Measurements from ENCODE around the gene HEPACAM. TPM values are rescaled to one million over a fixed set of nuclear protein-coding genes. Genes with fewer than 3 reads are reported as not detected.
A peak's percentile ranks its signal among the peaks of the same experiment; 100 is the strongest.

HEPACAM gene
- total RNA-seq, 2 experiments from 2014 or later = not detected

DNA sequence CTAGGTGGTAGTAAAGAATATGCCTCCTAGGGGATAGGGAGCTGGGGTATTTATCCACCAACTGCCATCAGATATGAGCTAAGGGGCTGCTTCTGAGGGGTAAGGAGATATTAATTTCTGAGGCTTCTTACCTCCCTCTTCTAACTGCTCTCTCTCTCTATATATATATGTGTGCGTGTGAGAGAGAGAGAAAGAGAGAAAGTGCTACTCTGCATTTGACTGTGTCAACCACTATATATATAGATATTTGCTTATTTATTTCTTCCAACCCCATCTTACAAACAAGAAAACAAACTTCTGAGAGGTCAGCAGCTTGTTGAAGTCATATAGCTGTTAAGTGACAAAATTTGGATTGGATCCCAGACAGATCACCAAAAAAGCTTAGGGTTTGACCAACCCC is 5.9 kb upstream of the HEPACAM start:
- peaks cover 3% of the 10 kb centered on the region for H3K4me1 Mint-ChIP-seq (ENCODE audit: low read depth)
- POLR2A ChIA-PET = no interaction called here
- CTCF ChIA-PET = interaction anchor here (0.6 to 1.2 kb wide), 3 partner anchors 12 to 200 kb away, joined by 3 to 5 read pairs (median 3); partner anchors contain the start of gene CCDC15
- no peaks in the 10 kb centered on the region for H3K27me3 Mint-ChIP-seq
- H3K9me3 Mint-ChIP-seq = no peaks in the 10 kb centered on the region
- H3K4me3 Mint-ChIP-seq = no peak overlapping the region
- H3K27ac Mint-ChIP-seq = no peak overlapping the region
- no peaks in the 10 kb centered on the region for H3K36me3 Mint-ChIP-seq
- intact Hi-C loops (cut with micrococcal nuclease) = no loop called here
- DNase-seq = no peak

DNA sequence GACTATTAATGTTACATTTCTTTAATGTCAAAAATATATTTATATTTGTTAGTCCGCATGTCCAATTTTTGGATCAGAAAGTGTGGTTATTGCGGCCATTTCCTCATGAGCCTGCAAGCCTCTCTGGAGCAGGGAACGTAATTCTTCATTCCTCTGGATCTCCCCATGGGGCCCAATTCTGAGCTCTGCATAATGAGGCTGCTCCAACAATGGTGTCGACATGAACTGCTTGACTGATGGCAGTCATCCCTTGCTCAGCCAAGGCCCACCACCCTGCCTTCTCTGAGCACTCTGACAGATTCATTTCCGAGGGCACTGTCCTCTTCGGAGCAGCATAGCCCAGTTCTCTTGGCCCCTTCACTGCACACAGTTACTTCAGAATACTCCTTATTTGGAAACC is 3.1 kb upstream of the HEPACAM start:
- Mint-ChIP-seq H3K27me3 (no peaks in the 10 kb centered on the region), H3K9me3 (no peaks in the 10 kb centered on the region), H3K4me3 (no peak overlapping the region), H3K27ac (no peak overlapping the region), H3K36me3 (no peaks in the 10 kb centered on the region), H3K4me1 (ENCODE audit: low read depth) (peaks cover 3% of the 10 kb centered on the region)
- no peak for DNase-seq
- CTCF ChIA-PET = interaction anchor here (0.6 kb wide), 1 partner anchor 516 kb away, joined by 3 read pairs; no protein-coding TSS in a partner anchor
- POLR2A ChIA-PET = no interaction called here
- intact Hi-C loops (cut with micrococcal nuclease) = no loop called here

DNA sequence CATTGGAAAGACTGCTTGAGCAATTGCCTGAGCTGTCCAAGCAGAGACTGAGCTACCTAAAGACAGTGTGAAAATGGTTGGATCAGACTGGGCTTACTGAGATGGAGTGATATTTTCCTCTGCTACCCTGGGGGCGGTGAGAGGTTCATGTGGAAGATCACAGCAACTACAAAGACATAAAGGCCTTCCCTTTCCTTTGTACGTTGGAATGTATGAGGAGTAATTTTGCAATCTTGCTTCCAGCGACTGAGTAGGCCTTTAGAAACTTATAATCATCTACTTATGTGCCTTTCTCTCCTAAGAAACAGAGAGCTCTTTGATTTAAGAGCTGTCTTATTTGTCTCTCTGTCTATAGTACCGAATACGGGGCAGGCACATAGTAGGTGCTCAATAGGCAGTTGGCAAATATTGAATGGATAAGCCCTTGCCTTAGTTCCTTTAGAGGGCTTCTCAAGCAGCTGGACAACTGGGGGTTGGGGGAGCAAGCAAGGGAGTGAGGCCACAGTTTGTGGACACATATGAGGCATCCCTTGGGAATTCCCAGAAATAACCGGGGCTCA is 2.4 kb upstream of the HEPACAM start:
- Mint-ChIP-seq H3K9me3 (no peaks in the 10 kb centered on the region), H3K4me3 (no peak overlapping the region), H3K4me1 (ENCODE audit: low read depth) (no peaks in the 10 kb centered on the region), H3K36me3 (no peaks in the 10 kb centered on the region), H3K27me3 (no peaks in the 10 kb centered on the region), H3K27ac (no peak overlapping the region)
- CTCF ChIA-PET = no interaction called here
- intact Hi-C loops (cut with micrococcal nuclease) = no loop called here
- no peak for DNase-seq
- POLR2A ChIA-PET = no interaction called here

DNA sequence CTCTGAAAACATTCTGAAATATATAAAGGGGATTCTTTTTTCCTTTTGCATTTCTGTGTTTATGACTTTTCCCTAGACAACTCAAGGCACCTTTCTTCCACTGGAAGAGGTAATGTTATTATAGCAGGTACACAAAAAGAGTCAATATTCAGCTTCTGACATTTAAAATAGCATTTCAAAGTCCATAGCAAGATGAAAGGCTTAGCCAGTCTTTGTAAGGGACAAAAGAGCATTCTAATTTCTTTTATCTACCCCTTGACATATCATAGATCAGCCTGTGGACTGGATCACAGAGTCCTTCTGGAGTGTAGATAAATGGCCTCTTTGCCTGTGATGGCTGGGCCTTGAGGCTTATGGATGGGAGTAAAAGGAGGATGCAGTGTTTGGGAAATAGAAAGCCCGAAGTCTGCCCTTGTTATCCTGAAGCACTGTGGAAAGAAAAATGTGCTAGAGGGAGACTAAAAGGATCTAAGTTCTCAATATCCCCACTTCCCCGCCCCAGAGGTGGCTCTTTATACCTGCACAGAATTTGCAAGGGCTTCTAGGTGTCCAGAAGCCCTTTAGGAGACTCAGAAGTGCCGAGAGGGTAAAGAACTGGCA is 1.6 kb upstream of the HEPACAM start:
- Mint-ChIP-seq H3K36me3 (no peaks in the 10 kb centered on the region), H3K4me3 (no peak overlapping the region)
- CTCF ChIA-PET = no interaction called here

DNA sequence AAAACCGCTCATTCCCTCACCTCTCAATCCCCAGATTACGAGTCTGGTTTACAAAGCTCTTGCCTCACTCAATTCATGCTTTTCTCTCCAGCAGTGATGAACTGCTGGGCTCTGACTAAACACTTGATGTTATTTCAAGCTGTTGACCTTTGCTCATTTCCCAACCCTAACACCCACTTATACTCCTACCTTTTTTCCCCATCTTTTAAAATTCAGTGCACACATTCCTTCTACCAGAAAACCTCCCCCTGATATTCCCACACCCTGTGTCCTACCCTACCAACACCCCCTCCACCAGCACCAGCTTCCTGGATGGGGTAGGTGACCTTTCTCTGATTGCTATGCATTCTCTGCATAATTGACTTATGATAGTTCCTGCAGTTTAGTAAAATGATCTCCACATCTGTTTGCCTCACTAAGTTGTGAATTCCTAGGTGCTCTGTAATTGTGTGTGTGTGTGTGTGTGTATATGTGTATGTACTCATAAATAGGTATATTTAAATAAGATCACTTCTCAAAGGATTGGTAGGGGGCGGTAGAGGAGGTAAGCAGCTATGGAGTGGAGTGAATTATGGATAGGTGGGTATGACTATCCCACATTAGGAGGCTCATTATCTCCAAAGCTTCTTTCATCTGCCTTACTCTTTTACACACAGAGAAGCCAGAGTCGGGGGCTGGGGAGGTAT is 842 bp downstream of the HEPACAM start:
- no peak overlapping the region for H3K4me3 Mint-ChIP-seq
- POLR2A ChIA-PET = no interaction called here
- DNase-seq = no peak
- intact Hi-C loops (cut with micrococcal nuclease) = no loop called here
- CTCF ChIA-PET = interaction anchor here (0.9 kb wide), 1 partner anchor 207 kb away, joined by 3 read pairs; no protein-coding TSS in a partner anchor
- no peaks in the 10 kb centered on the region for H3K36me3 Mint-ChIP-seq
- H3K9me3 Mint-ChIP-seq = no peaks in the 10 kb centered on the region
- H3K27ac Mint-ChIP-seq = no peak overlapping the region
- no peaks in the 10 kb centered on the region for H3K27me3 Mint-ChIP-seq
- H3K4me1 Mint-ChIP-seq (ENCODE audit: low read depth) = peaks cover 4% of the 10 kb centered on the region

More for the DNA sequence above, 1.6 kb upstream of the HEPACAM start:
- H3K4me1 Mint-ChIP-seq (ENCODE audit: low read depth) = no peaks in the 10 kb centered on the region
- no peaks in the 10 kb centered on the region for H3K27me3 Mint-ChIP-seq
- DNase-seq = no peak
- H3K27ac Mint-ChIP-seq = no peak overlapping the region
- intact Hi-C loops (cut with micrococcal nuclease) = no loop called here
- POLR2A ChIA-PET = no interaction called here
- no peaks in the 10 kb centered on the region for H3K9me3 Mint-ChIP-seq

DNA sequence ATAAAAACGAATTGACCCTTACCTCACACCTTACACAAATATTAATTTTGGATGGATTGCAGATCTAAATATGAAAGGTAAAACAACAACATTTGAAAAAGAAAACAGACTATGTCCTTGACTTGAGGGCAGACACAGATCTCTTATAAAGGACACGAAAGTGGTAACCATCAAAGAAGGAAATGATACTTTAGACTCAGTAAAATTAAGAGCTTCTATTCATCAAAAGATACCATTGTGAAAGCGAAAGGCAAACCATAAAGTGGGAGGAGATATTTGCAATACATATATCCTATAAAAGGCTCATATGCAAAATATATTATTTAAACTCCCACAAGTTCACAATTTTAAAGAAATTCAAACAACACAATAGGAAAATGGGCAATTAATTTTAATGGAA is 5.0 kb downstream of the HEPACAM start:
- DNase-seq = no peak
- intact Hi-C loops (cut with micrococcal nuclease) = no loop called here
- Mint-ChIP-seq H3K27me3 (no peaks in the 10 kb centered on the region), H3K27ac (no peak overlapping the region), H3K36me3 (no peaks in the 10 kb centered on the region), H3K4me1 (ENCODE audit: low read depth) (peaks cover 4% of the 10 kb centered on the region), H3K4me3 (no peak overlapping the region), H3K9me3 (no peaks in the 10 kb centered on the region)
- CTCF ChIA-PET = no interaction called here
- POLR2A ChIA-PET = no interaction called here

DNA sequence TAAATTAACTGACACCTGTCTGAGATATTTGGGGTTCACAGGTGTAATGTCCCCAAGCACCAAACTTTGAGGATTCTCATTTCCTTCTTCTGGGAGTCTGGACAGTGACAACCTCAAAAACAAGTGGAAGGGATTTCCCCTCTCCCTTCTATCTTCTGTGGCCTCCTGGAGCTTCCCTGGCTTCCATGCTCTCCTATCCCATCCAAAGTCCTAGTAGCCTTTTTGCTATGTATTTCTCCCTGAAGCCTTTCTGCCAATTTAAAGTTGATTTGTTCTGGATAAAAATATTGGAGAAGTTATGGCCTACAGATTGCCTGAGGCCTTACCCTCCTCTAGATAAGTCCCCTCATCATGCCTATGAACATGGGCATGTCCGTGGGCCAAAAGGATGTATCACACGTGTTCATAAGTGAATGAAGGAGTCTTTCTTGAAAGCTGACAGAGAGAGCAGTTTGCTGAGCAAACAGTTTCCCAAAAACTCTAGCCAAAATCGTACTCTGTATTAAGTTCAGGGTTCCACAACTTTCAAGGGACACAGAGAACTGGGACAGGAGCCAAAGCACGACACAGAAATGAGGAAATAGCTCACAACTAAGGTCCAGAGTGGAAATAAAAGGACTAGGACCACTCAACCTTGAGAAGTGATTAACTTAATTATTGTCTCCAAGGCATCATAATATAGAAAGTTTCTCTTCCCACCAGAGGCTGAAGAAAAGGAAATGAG is 6.7 kb downstream of the HEPACAM start:
- ChIA-PET POLR2A (no interaction called here), CTCF (no interaction called here)
- Mint-ChIP-seq H3K36me3 (no peaks in the 10 kb centered on the region), H3K27me3 (no peaks in the 10 kb centered on the region), H3K9me3 (no peaks in the 10 kb centered on the region), H3K4me3 (no peak overlapping the region), H3K27ac (no peak overlapping the region), H3K4me1 (ENCODE audit: low read depth) (peaks cover 4% of the 10 kb centered on the region)
- intact Hi-C loops (cut with micrococcal nuclease) = no loop called here
- no peak for DNase-seq

DNA sequence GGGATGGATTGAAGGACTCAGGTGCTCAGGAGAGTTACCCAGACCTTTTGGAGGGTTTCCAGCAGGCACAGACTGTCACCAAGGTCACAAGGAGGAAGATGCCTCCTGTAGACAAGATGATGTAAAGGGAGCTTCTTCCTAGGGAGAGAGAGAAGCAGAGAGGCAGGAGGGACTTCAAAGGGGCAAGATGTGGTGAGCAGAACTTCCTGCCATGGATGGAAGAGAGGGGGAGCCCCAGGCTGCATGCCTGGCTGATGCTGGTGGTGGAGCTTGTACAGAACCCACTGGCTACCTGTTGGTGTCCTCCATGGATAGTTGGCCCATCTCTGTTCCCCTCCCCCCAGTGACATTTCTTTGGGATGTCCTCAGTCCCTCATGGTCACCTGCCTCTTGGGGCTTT is 12.6 kb downstream of the HEPACAM start:
- no peaks in the 10 kb centered on the region for H3K9me3 Mint-ChIP-seq
- H3K4me1 Mint-ChIP-seq (ENCODE audit: low read depth) = peaks cover 11% of the 10 kb centered on the region
- H3K36me3 Mint-ChIP-seq = no peaks in the 10 kb centered on the region
- ChIA-PET POLR2A (no interaction called here), CTCF (interaction anchor here (0.8 to 1.1 kb wide), 2 partner anchors 18 to 500 kb away, joined by 3 read pairs; no protein-coding TSS in a partner anchor)
- no peak for DNase-seq
- intact Hi-C loops (cut with micrococcal nuclease) = loop anchor here (2.0 kb wide), 1 partner anchor 32 kb away; the partner anchor contains the start of gene CCDC15
- no peak overlapping the region for H3K27ac Mint-ChIP-seq
- H3K4me3 Mint-ChIP-seq = no peak overlapping the region
- H3K27me3 Mint-ChIP-seq = no peaks in the 10 kb centered on the region

DNA sequence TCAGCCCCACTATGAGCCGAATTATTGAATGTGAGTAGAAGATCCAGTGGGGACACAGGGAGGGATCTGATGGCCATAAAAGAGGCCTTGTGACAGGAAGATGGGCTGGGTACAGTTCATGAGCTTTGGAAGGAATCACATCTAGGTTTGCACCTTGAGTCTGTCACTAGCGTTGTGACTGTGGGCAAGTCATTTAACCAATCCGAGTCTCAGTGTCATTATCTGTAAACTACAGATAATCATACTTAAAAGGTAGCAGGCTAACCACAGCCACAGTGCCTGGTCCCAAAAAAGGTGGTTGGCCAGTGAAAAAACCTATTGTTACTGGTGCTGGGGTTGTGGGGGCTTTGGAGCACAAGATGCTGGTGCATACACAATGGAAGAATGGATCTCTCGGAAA is 13.0 kb downstream of the HEPACAM start:
- no peak overlapping the region for H3K4me3 Mint-ChIP-seq
- intact Hi-C loops (cut with micrococcal nuclease) = loop anchor here (2.0 kb wide), 1 partner anchor 32 kb away; the partner anchor contains the start of gene CCDC15
- H3K27ac Mint-ChIP-seq = no peak overlapping the region
- H3K9me3 Mint-ChIP-seq = no peaks in the 10 kb centered on the region
- CTCF ChIA-PET = interaction anchor here (0.8 to 1.1 kb wide), 2 partner anchors 18 to 501 kb away, joined by 3 read pairs; no protein-coding TSS in a partner anchor
- no peak for DNase-seq
- H3K4me1 Mint-ChIP-seq (ENCODE audit: low read depth) = peaks cover 11% of the 10 kb centered on the region
- POLR2A ChIA-PET = no interaction called here
- H3K36me3 Mint-ChIP-seq = no peaks in the 10 kb centered on the region
- no peaks in the 10 kb centered on the region for H3K27me3 Mint-ChIP-seq

DNA sequence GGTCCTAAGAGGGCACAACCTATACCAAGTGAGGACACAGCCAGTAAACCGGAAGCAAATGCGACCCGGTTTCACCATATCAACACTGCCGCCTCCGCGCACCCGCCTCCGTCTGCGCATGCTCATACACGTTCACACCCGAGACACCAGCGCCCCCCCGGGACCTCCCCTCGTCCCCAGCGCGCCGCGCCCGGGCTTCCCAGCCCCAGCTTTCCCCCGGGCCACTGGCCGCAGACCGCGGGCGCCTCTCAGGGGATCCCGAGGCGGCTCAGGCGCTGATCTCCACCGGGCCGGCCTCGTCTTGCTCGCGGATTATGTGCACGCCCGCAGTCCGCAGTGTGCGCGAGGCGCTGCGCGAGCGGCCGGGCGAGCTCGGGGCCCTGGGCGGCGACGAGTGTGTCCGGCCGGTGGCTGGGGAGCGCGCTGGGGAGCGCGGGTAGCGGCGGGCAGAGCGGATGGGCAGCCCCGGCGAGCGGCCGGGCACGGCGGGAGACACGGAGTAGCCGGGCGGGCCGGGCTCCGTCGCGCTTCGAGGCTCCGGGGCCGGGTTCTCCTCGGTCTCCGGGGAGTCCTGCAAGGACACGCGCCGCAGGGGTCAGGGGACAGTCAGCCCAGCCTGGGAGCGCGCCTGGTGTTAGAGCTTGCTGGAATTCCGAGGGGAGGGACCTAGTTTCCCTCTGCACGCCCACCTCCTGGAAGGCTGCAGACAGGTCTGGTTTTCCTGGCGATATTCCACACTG is 14.8 kb downstream of the HEPACAM start:
- ChIA-PET POLR2A (no interaction called here), CTCF (interaction anchor here (0.6 to 1.4 kb wide), 2 partner anchors 45 to 960 kb away, joined by 5 to 6 read pairs; no protein-coding TSS in a partner anchor)
- Mint-ChIP-seq H3K4me3 (peak overlapping the region; percentile 51), H3K4me1 (ENCODE audit: low read depth) (peaks cover 11% of the 10 kb centered on the region), H3K9me3 (no peaks in the 10 kb centered on the region), H3K36me3 (no peaks in the 10 kb centered on the region), H3K27me3 (no peaks in the 10 kb centered on the region), H3K27ac (peak overlapping the region; percentile 43)
- DNase-seq = peak; percentile 80
- intact Hi-C loops (cut with micrococcal nuclease) = loop anchor here (1.0 kb wide), 1 partner anchor 45 kb away; no protein-coding TSS in a partner anchor

DNA sequence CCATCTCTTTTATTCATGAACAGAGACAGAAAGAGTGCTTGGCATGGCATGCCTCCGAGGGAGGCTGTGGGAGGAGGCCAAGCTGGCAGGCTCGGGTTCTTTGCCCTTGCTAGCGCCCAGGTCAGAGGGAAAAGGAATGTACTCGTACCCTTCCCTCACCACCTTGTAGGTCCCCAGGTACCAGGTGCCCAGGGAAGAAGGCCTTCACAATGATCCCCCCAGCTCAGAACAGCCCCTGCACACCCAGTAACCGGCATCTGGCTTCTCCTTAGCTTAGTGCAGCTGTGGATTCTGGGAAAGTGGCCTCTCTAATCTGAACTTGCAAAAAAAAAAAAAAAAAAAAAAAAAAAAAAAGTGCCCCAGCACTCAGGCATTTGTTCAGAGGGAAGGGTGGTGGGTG is 15.5 kb downstream of the HEPACAM start:
- ChIA-PET CTCF (interaction anchor here (1.4 kb wide), 1 partner anchor 44 kb away, joined by 6 read pairs; no protein-coding TSS in a partner anchor), POLR2A (no interaction called here)
- Mint-ChIP-seq H3K27ac (no peak overlapping the region), H3K4me3 (no peak overlapping the region), H3K27me3 (no peaks in the 10 kb centered on the region), H3K9me3 (no peaks in the 10 kb centered on the region), H3K4me1 (ENCODE audit: low read depth) (peaks cover 11% of the 10 kb centered on the region), H3K36me3 (no peaks in the 10 kb centered on the region)
- DNase-seq = no peak
- intact Hi-C loops (cut with micrococcal nuclease) = loop anchor here (1.0 kb wide), 1 partner anchor 44 kb away; no protein-coding TSS in a partner anchor
